Fibroblast of the aortic adventitia (primary cell): ENCODE results near the gene SLC26A5. TPM values are rescaled to one million over a fixed set of nuclear protein-coding genes. Genes with fewer than 3 reads are reported as not detected.
A peak's percentile ranks its signal among the peaks of the same experiment; 100 is the strongest.

Experiments used
- DNase-seq: peaks from one replicate; pipeline ENCODE4 v3.0.0-alpha.2; 2010; ENCODE audit warnings: low read depth
- H3K4me3 ChIP-seq: 2 replicates; pipeline ENCODE4 v1.5.1; 2011; ENCODE audit warnings: low read depth, mild to moderate bottlenecking, control low read depth, low read length, moderate library complexity
- total RNA-seq: library from RNA; depleted of rRNA; stranded (reverse); fragments of >200 nt; gene quantifications from 2 replicates; pipeline ENCODE4 v1.2.3, GENCODE V29; 2012; ENCODE audit warnings: low replicate concordance
- TF ChIP-seq, protein P1 (sequence below): IDR thresholded peaks from 2 replicates; pipeline ENCODE4 v1.5.1; 2011; ENCODE audit warnings: mild to moderate bottlenecking, low read length, control low read depth, inconsistent platforms; ENCODE audit not compliant: insufficient read depth

The SLC26A5 gene
- total RNA-seq, 1 donor = not detected

DNA sequence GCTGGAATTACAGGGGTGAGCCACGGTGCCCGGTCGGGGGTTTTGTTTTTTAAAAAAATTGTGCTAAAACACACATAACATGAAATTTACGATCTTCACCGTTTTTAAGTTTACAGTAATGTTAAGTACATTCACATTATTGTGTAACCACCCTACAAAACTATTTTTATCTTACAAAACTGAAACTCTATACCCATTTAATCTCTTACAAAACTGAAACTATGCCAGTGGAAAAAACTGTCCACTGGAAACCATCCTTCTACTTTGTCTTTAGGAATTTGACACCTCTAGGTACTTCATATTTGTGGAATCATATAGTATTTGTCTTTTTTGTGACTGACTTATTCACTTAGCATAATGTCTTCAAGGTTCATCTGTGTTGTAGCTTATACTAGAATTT, 99.6 kb downstream of the SLC26A5 start:
- DNase-seq = no peak
- TF ChIP-seq, protein P1, sequence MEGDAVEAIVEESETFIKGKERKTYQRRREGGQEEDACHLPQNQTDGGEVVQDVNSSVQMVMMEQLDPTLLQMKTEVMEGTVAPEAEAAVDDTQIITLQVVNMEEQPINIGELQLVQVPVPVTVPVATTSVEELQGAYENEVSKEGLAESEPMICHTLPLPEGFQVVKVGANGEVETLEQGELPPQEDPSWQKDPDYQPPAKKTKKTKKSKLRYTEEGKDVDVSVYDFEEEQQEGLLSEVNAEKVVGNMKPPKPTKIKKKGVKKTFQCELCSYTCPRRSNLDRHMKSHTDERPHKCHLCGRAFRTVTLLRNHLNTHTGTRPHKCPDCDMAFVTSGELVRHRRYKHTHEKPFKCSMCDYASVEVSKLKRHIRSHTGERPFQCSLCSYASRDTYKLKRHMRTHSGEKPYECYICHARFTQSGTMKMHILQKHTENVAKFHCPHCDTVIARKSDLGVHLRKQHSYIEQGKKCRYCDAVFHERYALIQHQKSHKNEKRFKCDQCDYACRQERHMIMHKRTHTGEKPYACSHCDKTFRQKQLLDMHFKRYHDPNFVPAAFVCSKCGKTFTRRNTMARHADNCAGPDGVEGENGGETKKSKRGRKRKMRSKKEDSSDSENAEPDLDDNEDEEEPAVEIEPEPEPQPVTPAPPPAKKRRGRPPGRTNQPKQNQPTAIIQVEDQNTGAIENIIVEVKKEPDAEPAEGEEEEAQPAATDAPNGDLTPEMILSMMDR = no peak
- H3K4me3 ChIP-seq = no peak overlapping the region

DNA sequence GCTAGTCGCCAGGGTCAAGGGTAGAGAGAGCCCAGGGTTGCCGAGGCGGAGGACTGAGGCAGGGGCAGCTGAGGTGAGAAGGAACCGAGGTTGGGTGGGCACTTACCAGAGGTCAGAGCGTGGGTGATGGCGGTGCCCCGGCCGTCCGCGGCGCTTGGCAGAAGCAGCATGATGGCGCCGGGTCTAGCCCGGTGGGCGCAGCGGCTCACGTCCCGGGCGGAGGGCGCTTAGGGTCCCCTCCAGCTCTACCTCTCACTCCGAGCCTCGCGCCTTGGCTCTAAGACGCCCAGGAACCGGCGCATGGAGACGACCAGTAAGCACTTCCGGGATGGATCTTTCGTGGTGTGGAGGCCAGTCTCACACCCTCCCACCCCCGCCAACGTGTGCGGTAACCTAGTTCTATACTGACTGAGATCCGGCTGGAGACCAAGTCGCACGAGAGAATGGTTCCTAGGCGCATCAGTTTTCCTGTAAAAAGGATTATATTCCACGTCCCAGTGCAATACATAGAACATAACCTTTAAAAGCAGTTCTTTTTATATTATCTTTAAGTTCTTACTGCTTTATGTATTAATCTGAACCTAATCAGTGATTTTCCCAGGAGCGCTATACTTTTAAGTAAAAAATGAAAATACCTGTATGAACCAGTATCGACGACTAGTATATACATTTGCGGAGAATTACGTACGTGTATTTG, 101.4 kb downstream of the SLC26A5 start, which contains the start of gene DNAJC2:
Gene DNAJC2, minus strand, starts transcription at position 315 of the 697 bp plus-strand sequence. Its CDS starts 145 bp downstream, at position 170.
- peak; percentile 94 for DNase-seq
- TF ChIP-seq, protein P1 = no peak

DNA sequence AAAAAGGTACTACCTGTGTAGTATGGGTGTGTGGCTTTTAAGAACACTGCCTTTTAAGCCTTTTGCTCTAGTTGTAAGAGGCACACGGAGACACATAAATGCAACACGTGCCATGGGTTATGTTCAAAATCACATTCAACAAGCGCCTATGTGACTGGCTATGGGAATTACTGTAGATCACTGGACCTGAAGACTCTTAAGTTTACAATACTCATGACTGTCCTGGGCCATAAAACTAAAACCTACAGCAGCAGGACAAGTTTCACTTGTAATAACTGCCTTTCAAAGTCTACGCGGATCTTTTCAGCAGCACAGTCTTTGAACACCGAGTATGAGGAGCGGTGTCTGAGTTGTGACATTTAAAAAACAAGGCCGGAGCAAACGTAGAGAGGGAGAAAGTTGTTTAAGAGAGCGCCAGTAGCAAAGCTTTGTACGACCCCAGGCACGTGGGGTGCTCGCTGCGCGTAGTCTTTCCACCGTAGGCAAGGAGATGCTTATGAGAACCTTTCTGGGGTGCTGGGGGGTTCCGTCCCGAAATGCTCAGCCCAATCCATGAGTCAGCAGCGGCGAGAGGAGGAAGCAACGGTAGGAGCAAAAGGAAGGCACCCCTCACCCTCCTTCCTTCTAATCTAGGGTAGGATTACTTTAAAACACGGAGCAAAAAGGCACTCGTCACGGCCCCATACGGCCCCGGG, 102.1 kb downstream of the SLC26A5 start:
- TF ChIP-seq, protein P1 = no peak
- peak; percentile 32 for DNase-seq
- peak overlapping the region; percentile 78 for H3K4me3 ChIP-seq

More for the DNA sequence above, 101.4 kb downstream of the SLC26A5 start, which contains the start of gene DNAJC2:
- H3K4me3 ChIP-seq = peak within 1 kb of the TSS; percentile 78

DNA sequence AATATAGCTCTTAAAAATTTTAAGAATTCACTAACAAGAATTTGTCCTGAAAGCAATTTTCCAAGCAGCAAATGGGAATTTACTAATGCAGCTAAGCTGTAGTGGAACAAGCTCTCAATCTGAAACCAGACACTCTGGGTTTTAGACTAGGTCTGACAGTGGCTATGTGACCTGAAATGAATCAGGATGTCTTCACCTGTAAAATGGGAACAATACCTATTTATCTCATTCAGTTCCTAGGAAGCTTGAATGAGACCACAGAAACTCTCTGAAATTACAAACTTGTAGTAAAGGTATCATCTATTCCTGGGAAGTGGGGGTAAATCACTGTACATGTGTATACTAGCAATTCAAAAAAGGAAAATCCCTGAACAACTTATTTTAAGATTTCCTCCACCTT, 102.7 kb downstream of the SLC26A5 start:
- H3K4me3 ChIP-seq = peak overlapping the region; percentile 78
- peak; percentile 5 for DNase-seq
- TF ChIP-seq, protein P1 = no peak

DNA sequence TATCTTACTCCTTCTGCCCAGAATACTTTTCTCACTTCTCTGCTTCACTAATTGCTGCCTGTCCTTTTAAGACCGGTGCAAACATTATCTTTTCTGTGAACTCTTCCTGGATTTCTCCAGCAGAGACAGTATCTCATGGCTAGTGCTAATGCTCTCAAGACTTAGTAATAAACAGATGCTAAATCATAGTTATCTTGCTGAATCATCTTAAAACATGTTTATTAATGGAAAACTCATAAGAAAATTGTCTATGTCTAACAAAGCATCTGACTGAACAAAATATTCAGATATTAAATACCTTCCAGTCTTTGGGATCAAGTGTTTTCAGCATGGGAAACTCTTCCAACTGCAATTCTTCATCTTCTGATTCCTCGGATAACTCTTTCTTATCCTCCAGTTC, 104.5 kb downstream of the SLC26A5 start:
- TF ChIP-seq, protein P1 = no peak
- no peak overlapping the region for H3K4me3 ChIP-seq
- no peak for DNase-seq

- H3K4me3 ChIP-seq = no peak overlapping the region
- TF ChIP-seq, protein P1 = no peak
- DNase-seq = no peak
Measured at GRCh38 chr7:103338864-103339263, 107.1 kb downstream of the SLC26A5 start.
